K562 (cell line): ENCODE measurements around the gene PPARGC1A. TPM values are rescaled to one million over a fixed set of nuclear protein-coding genes. Genes with fewer than 3 reads are reported as not detected.

Source experiments
- ATAC-seq: fragments of 200-7000 bp; cut with Tn5 transposase; 3 replicates; pipeline ENCODE4 v1.9.1; 2020; ENCODE audit warnings: moderate library complexity
- BruUV-seq: library from RNA; stranded (reverse); fragments of 400-500 nt; replicated peaks from 2 replicates; lab custom pipeline; 2021; lab: Mats Ljungman, UMichigan
- CTCF ChIA-PET: fragments of 300-600 bp; formaldehyde crosslinking; extraction: SDS; loops from one replicate; lab custom pipeline; 2021; ENCODE audit warnings: low intra/inter-chr PET ratio; lab: Yijun Ruan, JAX
- POLR2A ChIA-PET: fragments of 300-600, 350-650 bp; sonication (Branson Sonifier 250); formaldehyde crosslinking; extraction: SDS; loops from one replicate; lab custom pipeline; 2021; ENCODE audit warnings: antibody characterized with exemption, inconsistent platforms; lab: Yijun Ruan, JAX
- DNase-seq, 4 experiments: peaks; one replicate each; pipeline versions ENCODE4 v3.0.0 to v3.0.0-alpha.2; 2011 to 2018; ENCODE audit warnings: low spot score in 3 of 4, mixed read lengths in 3 of 4; ENCODE audit errors: extremely low read depth in 1 of 4
- FAIRE-seq: peaks from 2 replicates; lab custom pipeline; 2011; peaks lifted over from hg19 to GRCh38; lab: Jason Lieb, UNC
- H2AFZ ChIP-seq: 2 replicates; pipeline ENCODE4 v1.6.0; 2011; ENCODE audit warnings: low read depth, low read length, control low read depth, inconsistent platforms
- H3K27ac ChIP-seq: fragments of 200-600 bp; 3 replicates; pipeline ENCODE4 v1.8.0; 2011; ENCODE audit warnings: low read depth, mild to moderate bottlenecking, control low read depth, inconsistent platforms, low read length, moderate library complexity, mixed read lengths; ENCODE audit errors: extremely low read depth
- H3K27me3 ChIP-seq, 2 experiments: fragments of 300-600 bp in 1 of 2; 2 replicates in 1 of 2; 3 replicates in 1 of 2; pipeline versions ENCODE4 v1.6.0 to v1.8.0; 2011; ENCODE audit warnings: inconsistent platforms in 2 of 2, low read length in 2 of 2, mild to moderate bottlenecking in 1 of 2, mixed read lengths in 1 of 2, moderate library complexity in 1 of 2; ENCODE audit not compliant: control insufficient read depth in 2 of 2, insufficient read depth in 2 of 2
- H3K36me3 ChIP-seq: fragments of 300-600 bp; 3 replicates; pipeline ENCODE4 v1.8.0; 2011; ENCODE audit warnings: mild to moderate bottlenecking, low read length, inconsistent platforms; ENCODE audit not compliant: control insufficient read depth, insufficient read depth
- H3K4me1 ChIP-seq, 2 experiments: fragments of 200-600 bp in 1 of 2; replicated peaks in 1 of 2; 2 replicates in 1 of 2; 3 replicates in 1 of 2; pipeline versions ENCODE4 v1.5.1 to v1.8.0; 2011; ENCODE audit warnings: inconsistent platforms in 2 of 2, low read length in 2 of 2, mild to moderate bottlenecking in 1 of 2, mixed read lengths in 1 of 2, moderate library complexity in 1 of 2; ENCODE audit not compliant: control insufficient read depth in 2 of 2, insufficient read depth in 2 of 2
- H3K4me2 ChIP-seq: 2 replicates; pipeline ENCODE4 v1.6.1; 2011; ENCODE audit warnings: low read length, control low read depth, inconsistent platforms, mixed read lengths; ENCODE audit not compliant: insufficient read depth
- H3K4me3 ChIP-seq: fragments of 200-600 bp; sonication (generic), shearing (Covaris generic); 2 replicates; pipeline ENCODE4 v1.5.1; 2016; ENCODE audit warnings: control low read depth, inconsistent platforms
- H3K79me2 ChIP-seq: fragments of 200-600 bp; 3 replicates; pipeline ENCODE4 v1.8.0; 2011; ENCODE audit warnings: low read length, inconsistent platforms; ENCODE audit not compliant: control insufficient read depth, insufficient read depth
- H3K9ac ChIP-seq, 2 experiments: 2 replicates each; pipeline versions ENCODE4 v1.6.0 to v1.6.1; 2011; ENCODE audit warnings: low read depth in 2 of 2, low read length in 2 of 2, control low read depth in 1 of 2, inconsistent platforms in 1 of 2, mild to moderate bottlenecking in 1 of 2, mixed read lengths in 1 of 2; ENCODE audit not compliant: insufficient read depth in 1 of 2
- H3K9me1 ChIP-seq: one replicate; pipeline ENCODE4 v1.6.0; 2011; ENCODE audit warnings: inconsistent platforms, mild to moderate bottlenecking, low read length, moderate library complexity; ENCODE audit not compliant: control insufficient read depth, insufficient read depth
- H3K9me3 ChIP-seq: replicated peaks from 2 replicates; pipeline ENCODE4 v1.5.1; 2011; ENCODE audit warnings: low read depth, low read length, inconsistent platforms; ENCODE audit not compliant: control insufficient read depth, insufficient read depth
- H4K20me1 ChIP-seq: replicated peaks from 2 replicates; pipeline ENCODE4 v1.6.1; 2011; ENCODE audit warnings: low read length, inconsistent platforms, mixed read lengths; ENCODE audit not compliant: control insufficient read depth, insufficient read depth
- HDGF ChIP-seq: fragments of 450-650 bp; IDR thresholded peaks from 2 replicates; pipeline ENCODE4 v1.6.1; 2016
- HMGN3 ChIP-seq: IDR thresholded peaks from 2 replicates; pipeline ENCODE4 v1.6.1; 2011; ENCODE audit warnings: borderline replicate concordance, low read depth, mild to moderate bottlenecking, mixed read lengths, low read length; ENCODE audit not compliant: insufficient read length; ENCODE audit errors: extremely low read depth
- YBX1 ChIP-seq: fragments of 450-650 bp; IDR thresholded peaks from 2 replicates; pipeline ENCODE4 v1.7.1; 2016; ENCODE audit warnings: mild to moderate bottlenecking
- WGBS: fragments of 100-300 bp; shearing (Covaris generic); methylation state at CpG from one replicate; pipeline ENCODE4 v1.1.6; 2016; ENCODE audit warnings: low coverage, mixed read lengths; ENCODE audit not compliant: insufficient coverage; ENCODE audit errors: missing lambda C conversion rate; 5-methylcytosine and 5-hydroxymethylcytosine counted together
- in situ Hi-C: fragments of 300-500 bp; cut with MboI; formaldehyde crosslinking; loops from 4 replicates; pipeline ENCODE4 v1.15.0; 2018; ENCODE audit warnings: inconsistent platforms, mixed read lengths
- intact Hi-C: fragments of 100-400 bp; cut with micrococcal nuclease; formaldehyde crosslinking; loops from 2 replicates; pipeline ENCODE4 v1.14.2; 2022
- polyA plus RNA-seq, 8 experiments: library from polyadenylated mRNA; depleted of rRNA in 4 of 8; stranded (reverse) in 5 of 8; unstranded in 3 of 8; fragments of >200 nt; fragmentation: Nextera tagmentation in 2 of 8; fragmentation: Illumina TruSeq in 1 of 8; extraction: Ambion mirVana in 2 of 8; extraction: Trizol in 1 of 8; gene quantifications; 2 replicates each; pipeline versions ENCODE4 v1.2.1 to v1.2.3, GENCODE V29; 2011 to 2014; ENCODE audit warnings: inconsistent platforms in 1 of 8, missing spikeins in 1 of 8
- total RNA-seq, 7 experiments: library from RNA; depleted of rRNA in 6 of 7; stranded (reverse); fragments of >200 nt in 6 of 7; fragmentation: Illumina TruSeq in 2 of 7; extraction: Trizol in 2 of 7; gene quantifications; 2 replicates each; pipeline versions ENCODE4 v1.2.1 to v1.2.3, GENCODE V29; 2011 to 2021; ENCODE audit warnings: low replicate concordance in 1 of 7
- TF ChIP-seq, protein P1 (sequence below), 2 experiments: IDR thresholded peaks; 2 replicates each; pipeline ENCODE4 v1.6.1; 2011; ENCODE audit warnings: borderline replicate concordance in 1 of 2, control low read depth in 1 of 2, low read depth in 1 of 2, low read length in 1 of 2, mild to moderate bottlenecking in 1 of 2, mixed read lengths in 1 of 2, moderate library complexity in 1 of 2; ENCODE audit not compliant: insufficient read depth in 1 of 2, insufficient read length in 1 of 2, poor library complexity in 1 of 2, severe bottlenecking in 1 of 2; ENCODE audit errors: extremely low read depth in 1 of 2
- TF ChIP-seq, protein P2 (sequence below), 2 experiments: fragments of 450-650 bp; IDR thresholded peaks; 2 replicates each; pipeline ENCODE4 v1.6.1; 2018; ENCODE audit warnings: mild to moderate bottlenecking in 2 of 2, low read depth in 1 of 2; ENCODE audit not compliant: partially characterized antibody in 2 of 2

The PPARGC1A gene
- total and polyA plus RNA-seq, 9 of the 15 experiments (the other 6 are each of a cell fraction or from before 2014, with no cell fraction given), result 0.02 TPM; not detected in 8

- H3K27ac ChIP-seq, result no peak overlapping the region
- BruUV-seq, result no TSS peak
- POLR2A ChIA-PET, result no interaction called here
- H4K20me1 ChIP-seq, result no peaks in the 10 kb centered on the region
- no peaks in the 10 kb centered on the region for H3K9me3 ChIP-seq
- FAIRE-seq, result no peak
- intact Hi-C loops, result no loop called here
- H3K4me2 ChIP-seq, result no peak overlapping the region
- H3K36me3 ChIP-seq, result no peaks in the 10 kb centered on the region
- CTCF ChIA-PET, result no interaction called here
- no peak for ATAC-seq
- under 1% methylated on average over 8 of the region's 8 CpGs for WGBS
- no peak overlapping the region for H3K9ac ChIP-seq
- in situ Hi-C loops, result no loop called here
- H3K4me1 ChIP-seq, result no peaks in the 10 kb centered on the region
- no peaks in the 10 kb centered on the region for H3K27me3 ChIP-seq
- no peaks in the 10 kb centered on the region for H3K9me1 ChIP-seq
- no peak for TF ChIP-seq HMGN3
- TF ChIP-seq HDGF, result no peak
- TF ChIP-seq, protein P1, sequence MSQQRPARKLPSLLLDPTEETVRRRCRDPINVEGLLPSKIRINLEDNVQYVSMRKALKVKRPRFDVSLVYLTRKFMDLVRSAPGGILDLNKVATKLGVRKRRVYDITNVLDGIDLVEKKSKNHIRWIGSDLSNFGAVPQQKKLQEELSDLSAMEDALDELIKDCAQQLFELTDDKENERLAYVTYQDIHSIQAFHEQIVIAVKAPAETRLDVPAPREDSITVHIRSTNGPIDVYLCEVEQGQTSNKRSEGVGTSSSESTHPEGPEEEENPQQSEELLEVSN (IDR thresholded peaks at IDR 0.05; ENCODE audit: borderline replicate concordance in 1 of 2, extremely low read depth in 1 of 2, insufficient read depth in 1 of 2, insufficient read length in 1 of 2, low read depth in 1 of 2, low read length in 1 of 2, poor library complexity in 1 of 2, severe bottlenecking in 1 of 2), result no peak
- no peak for TF ChIP-seq YBX1
- TF ChIP-seq, protein P2, sequence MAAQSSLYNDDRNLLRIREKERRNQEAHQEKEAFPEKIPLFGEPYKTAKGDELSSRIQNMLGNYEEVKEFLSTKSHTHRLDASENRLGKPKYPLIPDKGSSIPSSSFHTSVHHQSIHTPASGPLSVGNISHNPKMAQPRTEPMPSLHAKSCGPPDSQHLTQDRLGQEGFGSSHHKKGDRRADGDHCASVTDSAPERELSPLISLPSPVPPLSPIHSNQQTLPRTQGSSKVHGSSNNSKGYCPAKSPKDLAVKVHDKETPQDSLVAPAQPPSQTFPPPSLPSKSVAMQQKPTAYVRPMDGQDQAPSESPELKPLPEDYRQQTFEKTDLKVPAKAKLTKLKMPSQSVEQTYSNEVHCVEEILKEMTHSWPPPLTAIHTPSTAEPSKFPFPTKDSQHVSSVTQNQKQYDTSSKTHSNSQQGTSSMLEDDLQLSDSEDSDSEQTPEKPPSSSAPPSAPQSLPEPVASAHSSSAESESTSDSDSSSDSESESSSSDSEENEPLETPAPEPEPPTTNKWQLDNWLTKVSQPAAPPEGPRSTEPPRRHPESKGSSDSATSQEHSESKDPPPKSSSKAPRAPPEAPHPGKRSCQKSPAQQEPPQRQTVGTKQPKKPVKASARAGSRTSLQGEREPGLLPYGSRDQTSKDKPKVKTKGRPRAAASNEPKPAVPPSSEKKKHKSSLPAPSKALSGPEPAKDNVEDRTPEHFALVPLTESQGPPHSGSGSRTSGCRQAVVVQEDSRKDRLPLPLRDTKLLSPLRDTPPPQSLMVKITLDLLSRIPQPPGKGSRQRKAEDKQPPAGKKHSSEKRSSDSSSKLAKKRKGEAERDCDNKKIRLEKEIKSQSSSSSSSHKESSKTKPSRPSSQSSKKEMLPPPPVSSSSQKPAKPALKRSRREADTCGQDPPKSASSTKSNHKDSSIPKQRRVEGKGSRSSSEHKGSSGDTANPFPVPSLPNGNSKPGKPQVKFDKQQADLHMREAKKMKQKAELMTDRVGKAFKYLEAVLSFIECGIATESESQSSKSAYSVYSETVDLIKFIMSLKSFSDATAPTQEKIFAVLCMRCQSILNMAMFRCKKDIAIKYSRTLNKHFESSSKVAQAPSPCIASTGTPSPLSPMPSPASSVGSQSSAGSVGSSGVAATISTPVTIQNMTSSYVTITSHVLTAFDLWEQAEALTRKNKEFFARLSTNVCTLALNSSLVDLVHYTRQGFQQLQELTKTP (IDR thresholded peaks at IDR 0.05; ENCODE audit: low read depth in 1 of 2, partially characterized antibody in 2 of 2), result no peak
- H3K79me2 ChIP-seq, result no peaks in the 10 kb centered on the region
- no peak overlapping the region for H2AFZ ChIP-seq
- H3K4me3 ChIP-seq, result no peak overlapping the region
- DNase-seq, result no peak
These were observed 53.9 kb downstream of the PPARGC1A start for GRCh38 chr4:23835774-23836478.
